GM21360 (cell line): ENCODE measurements around the gene LCLAT1.
"Not testable (repeated sequence)": the region's sequence is repeated elsewhere in the genome, so short reads cannot be mapped to it uniquely, and the experiment has no call there.

Experiments used
- ATAC-seq: cut with Tn5 transposase; IDR thresholded peaks from one replicate; pipeline ENCODE4 v1.9.1; 2021; ENCODE audit warnings: mild to moderate bottlenecking, moderate library complexity; ENCODE audit not compliant: unreplicated experiment

The LCLAT1 gene

DNA sequence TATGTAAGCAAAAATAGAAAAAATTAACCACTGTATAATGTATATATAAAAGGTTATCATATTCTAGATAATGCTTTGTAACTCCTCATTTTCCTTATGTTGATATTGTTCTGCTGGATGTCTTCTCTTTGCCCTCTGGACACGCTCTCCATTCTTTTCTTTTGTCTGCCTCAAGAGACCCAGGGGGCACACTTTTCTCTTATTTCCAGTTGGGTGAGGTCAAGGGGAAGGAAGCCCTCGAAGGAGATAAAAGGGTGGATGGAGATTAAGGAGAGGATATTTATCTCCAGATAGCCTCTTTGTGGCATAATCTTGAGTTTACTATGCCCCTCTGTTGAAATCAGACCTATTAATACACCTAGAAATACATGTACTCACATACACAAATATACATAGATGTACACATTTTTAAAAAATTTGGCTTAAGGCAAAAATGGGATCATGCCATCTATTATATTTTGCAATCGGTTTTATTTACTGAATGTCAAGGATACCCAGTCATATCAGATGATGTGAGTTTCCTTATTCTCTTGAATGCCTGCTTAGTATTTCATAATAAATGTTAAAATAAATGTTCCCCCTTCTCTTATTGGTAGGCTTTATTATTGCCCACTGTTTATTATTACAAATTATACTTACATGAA is 65.3 kb downstream of the LCLAT1 start:
- ATAC-seq, result no peak

DNA sequence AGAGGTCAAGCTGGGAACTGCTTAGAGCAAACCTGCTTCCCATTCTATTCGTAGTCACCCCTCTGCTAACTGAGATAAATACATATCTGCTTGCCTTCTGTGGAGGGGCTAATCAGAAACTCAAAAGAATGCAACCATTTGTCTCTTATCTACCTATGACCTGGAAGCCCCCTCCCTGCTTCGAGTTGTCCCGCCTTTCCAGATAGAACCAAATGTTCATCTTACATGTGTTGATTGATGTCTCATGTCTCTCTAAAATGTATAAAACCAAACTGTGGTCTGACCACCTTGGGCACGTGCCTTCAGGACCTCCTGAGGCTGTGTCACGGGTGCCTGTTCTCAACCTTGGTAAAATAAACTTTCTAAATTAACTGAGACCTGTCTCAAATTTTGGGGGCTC is 66.6 kb downstream of the LCLAT1 start:
- ATAC-seq, result not testable (repeated sequence)

DNA sequence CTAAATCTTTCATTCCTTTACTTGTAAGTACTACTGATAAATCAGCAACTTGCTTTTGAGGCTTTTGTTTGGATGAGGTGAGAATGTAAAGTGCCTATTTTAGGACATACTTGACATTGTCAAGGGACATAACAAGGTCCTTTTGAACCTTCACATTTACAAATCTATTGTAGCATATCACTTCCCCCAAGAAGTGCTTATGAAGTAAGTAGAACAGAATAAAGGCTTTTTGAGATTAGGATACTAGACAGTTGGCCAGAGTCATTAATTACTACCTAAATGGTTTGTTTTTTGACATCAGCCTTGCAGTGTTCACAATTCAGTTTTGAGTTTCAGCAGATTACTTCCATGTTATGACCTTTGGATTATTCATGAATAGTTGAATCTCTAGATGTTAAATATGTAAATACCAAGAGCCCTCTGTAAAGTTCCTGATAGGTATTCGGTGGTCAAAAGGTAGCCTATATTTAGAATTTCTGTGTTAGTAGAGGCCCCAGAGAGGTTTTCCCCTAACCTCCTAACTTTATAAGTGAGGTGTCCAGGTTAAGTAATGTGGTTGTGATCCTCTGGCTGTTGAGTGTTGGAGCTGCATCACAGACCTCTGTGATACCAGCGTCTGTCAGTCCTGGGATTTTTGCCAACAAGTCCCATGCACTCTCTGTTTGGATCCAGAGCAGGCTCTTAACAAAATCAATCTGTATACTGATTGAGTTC is 67.2 kb downstream of the LCLAT1 start:
- ATAC-seq, result no peak

DNA sequence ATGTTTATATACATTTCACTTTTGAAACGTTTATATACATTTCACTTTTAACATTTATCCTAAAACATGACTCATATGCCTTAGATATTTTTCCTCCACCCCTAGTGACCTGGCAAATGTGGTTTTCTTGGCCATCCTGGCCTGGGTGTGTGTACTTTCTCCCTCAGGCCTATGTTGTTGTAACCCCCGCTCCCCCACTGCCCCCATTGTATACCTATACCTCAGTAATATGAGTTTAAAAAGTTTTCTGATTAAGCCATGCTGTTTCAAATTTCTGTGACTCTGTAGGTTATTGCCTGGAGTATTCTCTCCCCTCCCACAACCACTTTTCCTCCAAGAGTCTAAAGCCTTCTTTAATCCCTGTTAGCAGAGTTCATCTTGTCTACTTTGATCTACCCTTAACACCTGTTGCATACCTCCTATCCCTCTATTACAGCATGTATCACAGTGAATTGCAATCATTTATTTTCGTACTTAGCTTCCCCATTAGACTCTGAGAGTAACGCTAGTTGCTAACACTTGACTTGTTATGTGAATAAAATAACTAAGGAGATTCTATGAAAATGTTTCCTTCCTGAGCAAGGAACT is 67.9 kb downstream of the LCLAT1 start:
- ATAC-seq, result no peak

DNA sequence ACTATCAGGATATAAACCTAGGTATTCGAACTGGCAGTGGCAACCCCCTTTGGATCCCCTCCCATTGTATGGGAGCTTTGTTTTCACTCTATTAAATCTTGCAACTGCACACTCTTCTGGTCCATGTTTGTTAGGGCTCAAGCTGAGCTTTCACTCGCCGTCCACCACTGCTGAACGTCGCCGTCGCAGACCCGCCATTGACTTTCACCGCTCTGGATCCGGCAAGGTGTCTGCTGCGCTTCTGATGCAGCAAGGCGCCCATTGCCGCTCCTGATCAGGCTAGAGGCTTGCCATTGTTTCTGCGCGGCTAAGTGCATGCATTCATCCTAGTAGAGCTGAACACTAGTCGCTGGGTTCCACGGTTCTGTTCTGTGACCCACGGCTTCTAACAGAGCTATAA is 69.1 kb downstream of the LCLAT1 start:
- ATAC-seq, result no peak

DNA sequence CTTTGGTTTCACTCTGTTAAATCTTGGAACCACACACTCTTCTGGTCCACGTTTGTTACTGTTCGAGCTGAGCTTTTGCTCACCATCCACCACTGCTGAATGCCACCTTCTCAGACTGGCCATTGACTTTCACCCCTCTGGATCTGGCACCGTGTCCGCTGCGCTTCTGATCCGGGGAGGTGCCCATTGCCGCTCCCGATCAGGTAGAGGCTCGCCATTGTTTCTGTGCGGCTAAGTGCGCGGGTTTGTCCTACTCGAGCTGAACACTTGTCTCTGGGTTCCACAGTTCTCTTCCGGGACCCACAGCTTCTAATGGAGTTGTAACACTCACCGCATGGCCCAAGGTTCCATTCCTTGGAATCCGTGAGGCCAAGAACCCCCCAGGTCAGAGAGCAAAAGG is 72.8 kb downstream of the LCLAT1 start:
- no peak for ATAC-seq

DNA sequence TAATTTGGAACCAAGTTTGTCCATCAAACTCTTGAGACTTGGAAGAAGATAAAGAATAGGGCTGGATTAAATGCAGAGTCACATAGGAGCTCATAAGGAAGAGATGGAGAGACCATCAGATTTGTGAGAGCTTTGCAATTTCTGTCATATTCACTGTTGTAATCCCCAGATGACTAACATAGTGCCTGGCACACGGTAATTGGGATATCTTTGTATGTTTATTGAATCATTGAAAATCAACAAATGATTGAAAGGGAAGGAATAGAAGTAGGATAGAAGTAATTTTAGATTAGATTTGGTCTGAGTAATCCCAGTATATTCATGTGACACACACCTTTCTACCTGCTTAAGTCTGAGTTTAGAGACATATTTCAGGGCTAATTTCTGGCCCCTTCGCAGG is 75.4 kb downstream of the LCLAT1 start:
- no peak for ATAC-seq

DNA sequence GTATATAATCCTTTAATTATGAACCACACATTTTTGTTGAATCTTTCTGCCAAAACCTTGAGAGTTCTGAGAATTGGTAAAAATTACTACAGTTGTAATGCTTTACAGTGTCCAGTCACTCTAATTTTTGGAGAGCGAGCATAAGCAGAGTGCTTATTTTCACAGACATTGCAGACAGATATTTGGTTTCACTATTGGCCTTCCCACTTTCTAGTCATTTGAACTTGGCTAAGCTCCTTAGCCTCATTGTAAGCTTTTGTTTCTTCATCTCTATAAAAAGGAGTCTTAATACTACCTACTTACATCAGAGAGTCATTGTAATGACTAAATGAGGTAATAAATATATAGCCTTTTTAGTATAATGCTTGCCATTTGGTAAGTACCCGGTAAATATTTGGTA is 80.4 kb downstream of the LCLAT1 start:
- no peak for ATAC-seq

DNA sequence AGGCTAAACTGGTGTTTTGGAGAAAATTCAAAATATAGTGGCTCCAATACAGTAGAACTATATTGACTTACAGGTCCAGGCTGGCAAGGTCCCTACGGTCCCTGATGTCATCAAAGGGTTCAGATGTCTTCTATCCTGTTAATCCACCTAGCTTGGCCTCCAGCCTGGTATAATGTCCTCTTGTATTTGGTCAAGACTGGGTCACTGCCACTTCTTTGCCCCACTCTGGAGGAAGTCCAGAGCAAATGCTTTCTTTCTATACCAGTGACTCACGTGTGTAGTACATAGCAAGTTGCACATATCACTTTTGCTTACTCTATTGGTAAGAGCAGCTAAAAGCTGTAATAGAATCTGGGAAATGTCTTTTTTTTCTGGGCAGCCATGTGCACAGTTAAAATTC is 80.8 kb downstream of the LCLAT1 start:
- ATAC-seq, result no peak

DNA sequence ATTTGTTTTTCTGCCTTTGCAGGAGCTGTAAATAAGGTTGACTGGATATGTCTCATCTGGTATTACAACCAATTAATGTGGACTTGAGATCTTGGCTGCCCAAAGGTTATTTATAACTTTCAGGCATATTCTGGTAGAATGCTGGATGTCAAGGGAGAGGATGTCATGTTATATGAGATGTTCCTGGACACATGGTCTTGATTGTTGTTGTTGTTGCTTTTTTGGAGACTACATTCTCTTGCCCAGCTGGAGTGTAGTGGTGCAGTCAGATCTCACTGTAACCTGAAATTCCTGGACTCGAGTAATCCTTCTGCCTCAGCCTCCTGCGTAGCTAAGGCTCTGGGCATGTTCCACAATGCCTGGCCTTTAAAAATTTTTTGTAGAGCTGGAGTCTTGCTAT is 83.3 kb downstream of the LCLAT1 start:
- ATAC-seq, result no peak

DNA sequence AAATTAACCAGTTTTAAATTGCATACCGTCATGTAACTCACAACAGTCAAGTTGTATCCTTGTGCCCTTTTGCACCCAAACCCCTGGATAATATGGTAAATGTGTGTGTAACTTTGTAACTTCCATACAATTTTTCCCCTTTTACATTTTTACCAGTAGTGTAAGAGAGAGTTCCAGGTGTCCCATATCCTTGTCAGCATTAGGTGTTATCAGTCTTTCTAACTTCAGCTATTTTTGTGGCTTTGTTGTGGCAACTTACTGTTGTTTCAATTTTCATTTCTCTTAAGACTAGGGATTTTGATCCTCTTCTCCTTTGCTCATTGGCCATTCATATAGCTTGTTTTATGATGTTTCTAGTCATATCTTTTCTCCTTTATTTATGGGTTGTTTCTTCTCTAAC is 94.6 kb downstream of the LCLAT1 start:
- no peak for ATAC-seq

DNA sequence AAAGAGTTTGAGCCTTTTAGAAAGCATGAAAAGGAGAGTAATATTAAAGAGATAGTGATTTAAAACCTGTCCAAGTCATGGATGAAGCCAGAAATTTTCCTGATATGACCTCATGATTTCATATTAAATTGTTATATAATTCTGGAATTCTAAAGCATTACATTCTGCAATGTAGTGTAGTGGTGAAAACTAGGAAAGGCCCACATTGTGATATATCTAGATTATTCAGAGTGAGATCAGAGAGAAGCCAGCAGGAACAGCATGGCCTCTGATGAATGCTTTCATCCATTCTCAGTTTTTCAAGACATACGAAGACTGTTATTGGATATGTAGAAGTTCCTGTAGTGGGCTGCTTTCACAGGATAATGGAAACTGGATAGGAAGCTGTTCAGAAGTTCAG is 98.8 kb downstream of the LCLAT1 start:
- no peak for ATAC-seq

DNA sequence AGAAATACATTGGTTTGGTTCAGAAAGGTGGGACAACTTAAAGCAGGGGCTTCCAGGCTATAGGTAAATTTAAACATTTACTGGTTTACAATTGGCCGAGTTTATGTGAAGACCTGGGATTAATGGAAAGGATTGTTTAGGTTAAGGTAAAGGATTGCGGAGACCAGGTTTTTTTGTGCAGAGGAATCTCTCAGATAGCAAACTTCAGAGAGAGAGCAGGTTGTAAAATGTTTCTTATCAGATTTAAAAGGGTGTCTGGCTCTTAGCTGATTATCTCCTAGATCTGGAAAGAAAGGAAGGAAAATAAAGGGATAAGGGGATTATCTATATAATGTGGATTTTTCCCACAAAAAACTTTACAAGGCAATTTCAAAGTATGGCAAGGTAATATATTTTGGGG is 101.3 kb downstream of the LCLAT1 start:
- no peak for ATAC-seq

DNA sequence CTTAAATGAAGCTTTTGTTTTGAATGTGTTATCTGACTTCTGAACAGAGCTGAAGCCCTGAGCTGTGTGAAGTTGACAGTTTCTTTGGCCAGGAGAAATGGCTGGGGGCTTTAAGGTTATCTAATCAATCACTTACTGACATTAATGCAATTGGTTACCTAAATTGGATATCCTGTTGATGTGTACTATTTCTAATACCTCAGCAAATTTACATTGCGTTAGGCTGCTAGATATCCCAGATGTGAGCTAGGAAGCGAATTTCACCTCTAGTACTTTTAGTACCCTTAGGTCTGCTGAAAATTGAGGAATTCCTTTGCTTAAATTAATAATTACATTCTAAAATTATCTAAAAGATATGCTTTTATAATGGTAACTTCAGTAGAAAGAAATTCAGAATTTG is 102.0 kb downstream of the LCLAT1 start:
- ATAC-seq, result no peak

DNA sequence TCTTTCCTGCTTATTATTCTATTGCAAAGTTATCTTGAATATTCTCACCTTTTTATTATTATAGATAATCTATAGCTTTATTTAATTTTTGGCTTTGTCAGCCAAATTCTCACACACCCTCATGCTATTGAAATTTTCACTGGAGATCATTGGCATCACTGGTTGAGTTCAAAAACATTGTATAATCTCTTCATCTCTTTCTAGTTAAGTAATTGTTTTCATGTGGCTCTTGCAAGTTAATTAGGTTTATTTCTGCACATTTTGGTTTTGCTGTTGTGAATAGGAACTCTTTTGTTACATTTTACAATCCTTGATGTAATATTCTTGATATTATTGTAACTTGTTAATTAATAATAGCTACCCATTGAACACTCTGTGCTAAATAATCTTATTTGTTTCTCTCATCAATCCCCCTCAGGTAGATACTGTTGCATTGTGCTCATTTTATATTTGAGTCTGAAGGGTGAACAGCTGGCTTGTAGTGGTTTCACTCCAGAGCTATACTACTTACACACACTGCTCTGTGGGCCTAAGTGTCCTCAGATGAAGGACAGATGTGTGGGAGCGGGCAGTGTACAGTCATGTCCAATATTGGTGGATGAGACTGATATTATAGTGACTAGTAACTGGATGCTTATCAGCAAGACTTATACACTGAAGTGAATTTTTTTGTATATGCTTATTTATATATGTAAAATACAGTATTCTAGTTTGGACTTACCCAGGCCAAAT is 112.7 kb downstream of the LCLAT1 start:
- ATAC-seq, result no peak

DNA sequence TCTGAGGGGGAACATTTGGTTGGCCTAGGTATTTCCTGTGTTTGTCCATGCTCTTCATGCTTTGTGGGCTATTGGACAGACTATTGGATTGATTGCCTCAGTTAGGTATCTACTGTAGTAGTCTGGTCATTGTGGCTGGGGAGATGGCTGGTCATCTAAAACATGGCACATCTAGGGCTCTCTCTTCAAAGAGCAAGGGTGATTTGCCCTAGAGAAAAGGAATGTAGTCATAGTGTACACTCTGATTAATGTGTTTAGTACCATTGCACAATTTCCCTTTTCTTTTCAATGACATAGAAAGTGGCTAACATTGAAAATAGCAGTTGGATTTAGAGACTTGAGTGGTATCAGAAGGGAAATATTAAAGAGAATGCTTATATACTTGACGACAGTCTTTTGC is 114.3 kb downstream of the LCLAT1 start:
- ATAC-seq, result no peak

DNA sequence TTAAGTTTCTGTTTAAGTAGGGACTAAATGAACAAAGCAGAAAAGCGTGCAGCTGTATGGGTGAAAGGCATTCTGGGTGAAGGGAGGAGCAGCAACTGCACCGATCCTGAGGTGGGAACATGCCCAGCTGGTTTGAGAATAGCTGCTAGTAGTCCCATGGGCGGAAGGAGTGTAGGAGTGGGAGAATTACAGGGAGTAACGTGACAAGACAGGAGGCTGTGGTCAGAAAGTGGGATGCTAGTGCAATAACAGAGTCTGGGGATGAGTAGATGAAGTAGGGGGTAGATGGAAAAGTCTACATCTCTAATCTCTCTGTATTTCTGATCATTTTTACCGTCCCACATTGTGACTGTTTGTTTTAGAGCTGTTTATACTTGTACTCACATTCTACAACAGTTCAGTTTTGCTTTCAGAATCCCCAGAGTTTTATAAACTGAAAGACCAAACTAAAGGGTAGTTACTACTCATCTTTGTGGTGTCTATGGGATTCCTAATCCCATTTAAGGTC is 118.9 kb downstream of the LCLAT1 start:
- ATAC-seq, result no peak

DNA sequence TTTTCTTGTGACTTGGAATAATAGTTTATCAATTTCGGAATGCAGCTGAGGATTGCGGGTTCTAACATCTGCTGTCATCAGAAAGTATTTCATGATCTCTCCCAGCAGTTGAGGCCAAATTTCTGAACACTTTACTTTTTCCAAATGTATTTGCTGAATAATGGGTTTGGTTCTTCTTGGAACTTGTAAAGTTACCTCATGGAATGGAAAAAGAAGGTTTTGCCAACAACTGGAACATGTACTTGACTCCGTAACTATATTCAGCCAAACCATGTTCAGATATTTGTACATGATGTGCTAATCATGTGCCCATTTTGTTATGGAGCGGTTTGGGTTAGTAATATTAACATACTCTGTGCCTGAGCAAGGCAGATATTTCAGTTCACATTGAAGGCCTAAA is 119.6 kb downstream of the LCLAT1 start:
- no peak for ATAC-seq

DNA sequence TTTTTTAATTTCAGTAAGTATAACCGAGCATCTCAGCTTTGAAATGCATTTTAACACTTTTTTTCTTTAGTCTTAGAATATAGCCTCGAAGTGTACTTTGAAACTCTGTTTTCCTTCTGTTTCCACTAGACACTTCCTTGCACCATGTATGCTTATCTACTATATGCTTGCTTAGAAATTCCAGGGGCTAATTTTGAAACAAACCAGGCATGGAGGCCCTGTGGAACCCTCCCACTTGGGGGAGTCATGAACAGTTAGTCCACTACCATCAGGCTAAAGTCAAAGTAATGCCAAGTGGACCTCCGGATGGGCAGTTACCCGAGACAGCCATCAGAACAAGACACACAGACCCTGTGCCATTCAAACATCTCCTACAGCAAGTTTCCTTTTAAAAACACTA is 120.3 kb downstream of the LCLAT1 start:
- ATAC-seq, result no peak

DNA sequence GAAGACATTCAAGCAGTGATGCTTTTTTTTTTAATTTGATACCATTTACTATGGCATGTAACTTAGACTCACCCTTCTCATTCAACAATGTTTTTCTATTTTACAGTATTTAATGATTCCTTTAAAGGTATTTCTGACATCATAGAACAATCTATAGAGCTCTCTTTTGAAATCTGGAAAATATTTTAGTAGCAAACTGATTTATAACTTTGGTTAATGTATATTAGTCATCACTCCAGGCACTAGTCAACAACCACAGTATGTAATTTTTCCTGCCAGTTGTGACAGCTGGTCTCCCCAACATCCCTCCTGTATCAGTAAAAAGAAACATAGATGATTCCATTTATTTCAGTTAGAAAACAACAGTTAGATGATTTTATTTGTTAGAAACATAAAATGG is 122.9 kb downstream of the LCLAT1 start:
- no peak for ATAC-seq

DNA sequence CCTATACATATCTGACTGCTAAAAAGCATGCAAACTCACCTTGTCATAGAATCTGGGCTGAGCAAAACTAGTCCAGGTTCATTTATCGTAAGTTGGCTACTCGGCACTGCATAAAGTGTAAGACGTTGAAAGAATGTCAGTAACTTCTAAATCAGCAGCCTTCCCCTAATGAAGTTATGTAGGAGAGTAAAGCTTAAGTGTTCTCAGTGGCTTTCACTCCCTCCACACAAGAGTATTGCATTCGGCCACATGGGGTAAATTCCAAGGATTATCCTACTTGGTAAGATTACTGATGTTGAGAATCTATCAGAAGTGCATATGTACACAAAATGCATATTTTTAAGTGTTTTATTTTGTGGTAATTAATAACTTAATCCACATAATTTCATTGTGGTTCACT is 130.1 kb downstream of the LCLAT1 start:
- ATAC-seq, result no peak

DNA sequence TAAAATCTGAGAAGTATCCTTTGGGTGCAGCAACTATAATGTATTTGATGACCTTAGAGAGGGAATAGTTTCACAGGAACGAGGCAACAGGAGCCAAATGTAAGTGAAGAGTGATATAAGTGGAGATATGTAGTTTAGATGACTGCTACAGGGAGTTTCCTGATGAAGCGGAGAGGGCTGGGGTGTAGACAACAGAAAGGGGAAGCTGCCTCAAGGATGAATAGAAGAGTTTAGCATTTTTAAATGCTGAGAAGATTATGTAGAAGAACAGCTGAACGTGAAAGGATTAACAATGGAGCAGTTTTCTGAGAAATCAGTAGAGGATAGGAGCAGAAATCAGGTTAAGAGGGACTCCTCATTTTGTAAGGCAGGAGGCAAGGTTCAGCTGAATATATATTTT is 133.3 kb downstream of the LCLAT1 start:
- ATAC-seq, result no peak
